CD4-positive, alpha-beta T cell treated with Interleukin-12 subunit alpha and Interleukin-12 subunit beta, for 1 hour (primary cell): ENCODE data around the gene CD226.
A peak's percentile ranks its signal among the peaks of the same experiment; 100 is the strongest.

Experiments
- DNase-seq: peaks from one replicate; pipeline ENCODE4 v3.0.0-alpha.2; 2020

CD226 gene

DNA sequence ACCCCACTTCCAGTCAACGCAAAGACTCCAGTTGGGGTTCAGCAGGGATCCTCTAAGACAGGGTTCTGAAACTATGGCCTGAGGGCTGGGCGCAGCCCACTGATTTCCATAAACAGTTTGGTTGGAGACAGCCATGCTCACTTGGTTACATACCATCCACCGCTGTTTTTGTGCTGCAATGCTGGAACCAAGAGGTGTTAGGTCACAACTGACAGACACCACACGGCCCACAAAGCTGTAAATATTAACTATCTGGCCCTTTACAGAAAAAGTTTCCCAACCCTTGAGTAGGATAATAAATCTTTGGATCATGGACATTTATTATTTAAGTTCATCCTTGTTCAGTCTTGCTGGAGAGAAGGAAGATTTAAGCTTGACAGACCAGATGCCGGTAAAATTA, 8.4 kb upstream of the CD226 start:
- no peak for DNase-seq

DNA sequence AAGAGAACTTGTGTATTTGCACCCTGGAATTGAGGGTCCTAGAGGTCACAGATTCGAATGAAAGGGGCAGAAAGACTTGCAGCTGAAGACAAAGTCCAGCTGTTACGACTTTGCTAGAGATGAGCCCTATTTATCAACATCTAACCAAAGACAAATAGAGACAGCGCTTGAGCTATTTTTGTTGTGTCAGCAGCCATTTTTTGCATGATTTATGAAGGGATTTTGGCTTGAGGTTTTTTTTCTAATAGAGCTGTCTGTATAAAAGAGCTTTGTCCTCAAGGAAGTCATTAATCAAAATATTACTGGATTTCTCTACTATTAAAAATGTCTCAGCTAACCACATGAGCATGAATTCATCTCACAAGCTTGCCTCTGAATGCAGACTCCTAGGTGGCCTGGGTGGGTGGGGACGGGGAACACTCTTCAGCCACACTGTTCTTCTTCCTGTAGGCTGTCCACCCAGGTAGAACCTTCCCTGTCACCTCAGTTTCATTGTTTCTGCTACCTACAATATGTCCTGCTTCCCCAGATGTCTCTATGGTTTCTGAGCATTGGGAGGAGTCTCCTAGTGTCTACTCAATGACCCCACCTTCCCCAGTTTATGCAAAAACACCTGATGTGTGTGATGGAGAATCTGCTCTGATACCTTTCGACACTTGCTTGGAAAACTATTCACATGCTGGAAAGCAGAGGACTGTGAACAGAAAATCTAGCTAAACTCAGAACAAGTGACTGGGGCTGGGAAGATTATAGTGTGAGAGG, 7.2 kb upstream of the CD226 start:
- peak; percentile 35 for DNase-seq

DNA sequence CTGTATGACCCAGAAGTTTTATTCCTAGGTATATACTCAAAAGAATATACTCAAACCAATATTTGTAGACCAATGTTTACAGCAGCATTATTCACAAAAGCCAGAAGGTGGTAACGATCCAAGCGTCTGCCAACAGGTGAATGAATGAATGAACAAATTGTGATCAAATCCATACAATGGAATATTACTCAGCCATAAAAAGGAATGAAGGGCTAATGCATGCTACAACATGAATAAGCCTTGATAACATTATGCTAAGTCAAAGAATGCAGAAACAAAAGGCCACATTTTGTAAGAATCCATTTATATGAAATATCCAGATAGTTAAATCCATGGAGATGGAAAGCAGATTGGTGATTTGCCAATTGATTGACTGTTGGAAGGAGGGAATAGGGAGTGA, 5.5 kb upstream of the CD226 start:
- no peak for DNase-seq

DNA sequence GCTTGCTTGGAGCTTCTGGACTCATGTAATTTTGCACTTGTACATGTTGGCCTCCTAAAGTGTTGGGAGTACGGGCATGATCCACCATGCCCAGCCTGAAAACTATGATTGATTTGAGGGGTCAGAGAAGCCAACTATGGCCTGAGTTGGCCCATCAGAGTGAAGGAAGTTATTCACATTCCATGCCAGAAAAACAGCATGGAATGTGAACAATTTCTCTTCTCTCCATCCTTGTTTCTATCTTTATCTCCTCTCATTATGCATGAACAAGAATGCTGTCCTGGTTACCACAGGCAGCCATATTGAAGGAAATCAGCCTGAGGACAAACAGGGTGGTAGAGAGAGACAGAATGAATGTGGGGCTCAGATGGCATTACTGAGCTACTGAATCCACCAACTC, 3.5 kb upstream of the CD226 start:
- no peak for DNase-seq

DNA sequence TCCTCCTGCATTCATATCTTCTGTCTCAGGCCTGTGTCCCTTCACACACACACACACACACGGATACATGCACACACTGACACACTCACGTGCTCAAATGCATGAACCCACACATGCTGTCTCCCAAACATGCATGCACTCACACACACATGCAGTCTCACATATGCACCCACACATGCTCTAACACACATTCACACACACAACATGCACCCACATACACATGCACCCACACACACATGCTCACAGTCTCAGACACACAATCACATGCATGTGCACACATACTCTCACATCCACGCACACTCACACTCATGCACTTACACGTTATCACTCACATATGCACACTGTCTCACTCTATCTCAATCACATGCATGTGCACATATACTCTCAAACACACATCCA, 1.9 kb upstream of the CD226 start:
- no peak for DNase-seq

DNA sequence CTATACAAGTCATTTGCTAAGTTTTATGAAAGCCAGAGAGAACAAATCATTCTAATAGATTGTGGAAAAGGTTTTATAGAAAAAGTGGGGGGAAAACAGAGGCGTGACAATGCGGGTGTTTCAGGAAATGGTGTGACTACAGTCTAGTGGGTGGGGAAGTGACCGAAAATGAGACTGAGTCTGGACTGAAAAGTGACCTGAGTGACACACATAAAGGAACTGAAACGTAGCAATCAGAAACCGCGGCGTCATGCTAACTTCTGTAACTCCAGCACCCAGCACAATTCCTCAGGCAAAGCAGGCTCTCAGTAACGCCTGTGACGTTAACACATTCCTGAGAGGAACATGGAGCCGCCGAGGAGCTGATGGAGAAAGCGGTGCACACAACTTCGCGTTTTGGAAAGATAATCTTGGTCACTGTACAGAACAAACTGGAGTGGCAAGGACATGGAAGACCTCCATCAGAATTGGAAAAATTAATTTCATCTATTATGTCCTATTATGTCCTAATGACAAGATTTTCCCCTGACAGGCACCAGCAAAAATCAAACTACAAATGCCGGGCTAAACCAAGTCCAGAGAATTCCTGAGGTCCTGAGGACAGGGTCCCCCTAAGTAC, 1.4 kb upstream of the CD226 start:
- peak; percentile 51 for DNase-seq

DNA sequence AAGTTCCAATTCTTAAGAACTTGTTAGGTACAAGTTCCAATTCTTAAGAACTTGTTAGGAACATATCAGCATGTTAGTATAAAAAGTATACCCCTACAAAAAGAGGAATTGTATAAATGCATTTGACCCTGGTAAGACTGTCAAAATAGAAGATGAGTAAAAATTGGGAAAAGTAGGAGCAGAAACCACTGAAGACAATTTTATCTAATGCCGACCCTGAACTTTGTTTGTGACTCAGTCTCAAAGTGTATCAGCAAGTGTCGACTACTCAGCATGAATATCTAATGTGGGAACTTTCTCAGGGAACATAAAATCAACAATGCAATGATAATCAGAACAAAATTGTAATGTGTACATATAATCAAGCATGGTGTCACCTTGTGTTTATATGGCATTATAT, 583 bp upstream of the CD226 start:
- no peak for DNase-seq

DNA sequence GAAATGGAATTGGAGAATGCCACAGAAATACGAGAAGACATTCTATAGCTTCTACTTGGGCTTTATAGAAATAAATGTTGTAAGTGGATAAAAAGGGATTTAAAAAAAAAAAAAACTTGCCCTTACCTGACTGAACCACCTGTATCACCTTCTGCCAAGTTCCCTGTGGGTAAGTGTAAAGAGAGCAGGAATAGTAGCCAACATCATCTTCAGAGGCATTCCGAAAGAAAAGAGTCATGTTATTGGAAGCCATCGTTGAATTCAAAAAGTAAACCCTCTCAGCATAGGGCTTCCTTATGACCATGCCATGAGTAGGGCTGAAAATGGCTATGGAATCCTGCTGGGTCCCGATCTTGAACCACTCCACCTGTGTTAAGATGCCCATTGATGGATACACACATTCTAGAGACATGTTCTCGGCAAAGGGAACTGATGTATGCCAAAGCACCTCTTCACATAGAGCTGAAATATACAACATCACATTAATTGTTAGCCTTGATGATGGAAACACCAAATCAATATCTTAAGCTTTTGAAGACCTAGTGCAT, 991 bp downstream of the CD226 start:
- no peak for DNase-seq

DNA sequence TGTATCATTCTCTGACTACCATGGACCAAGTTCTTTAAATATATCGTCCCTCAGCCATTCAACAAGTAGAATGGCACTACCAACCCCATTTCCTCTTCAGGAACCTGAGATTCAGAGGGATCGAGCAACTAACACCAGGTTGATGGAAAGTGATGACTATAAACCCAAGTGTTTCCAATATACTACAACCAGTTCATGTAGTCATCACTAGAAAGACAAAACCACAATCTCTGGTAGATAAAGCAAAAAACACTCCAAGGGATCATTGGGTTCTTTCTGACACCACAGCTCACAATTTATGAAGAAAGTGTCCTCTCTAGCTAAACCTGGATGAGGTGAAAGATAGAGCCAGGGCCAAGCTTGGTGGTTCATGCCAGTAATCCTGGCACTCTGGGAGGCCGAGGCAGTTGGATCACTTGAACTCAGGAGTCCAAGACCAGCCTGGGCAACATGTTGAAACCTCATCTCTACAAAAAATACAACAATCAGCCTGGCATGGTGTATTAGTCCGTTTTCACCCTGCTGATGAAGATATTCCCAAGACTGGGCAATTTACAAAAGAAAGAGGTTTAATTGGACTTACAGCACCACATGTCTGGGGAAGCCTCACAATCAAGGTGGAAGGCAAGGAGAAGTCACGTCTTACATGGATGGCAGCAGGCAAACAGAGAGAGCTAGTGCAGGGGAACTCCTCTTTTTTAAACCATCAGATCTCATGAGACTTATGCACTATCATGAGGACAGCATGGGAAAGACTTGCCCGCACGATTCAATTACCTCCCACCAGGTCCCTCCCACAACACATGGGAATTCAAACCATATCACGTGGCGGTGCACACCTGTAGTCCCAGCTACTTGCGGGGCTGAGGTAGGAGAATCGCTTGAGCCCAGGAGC, 2.2 kb downstream of the CD226 start:
- no peak for DNase-seq

DNA sequence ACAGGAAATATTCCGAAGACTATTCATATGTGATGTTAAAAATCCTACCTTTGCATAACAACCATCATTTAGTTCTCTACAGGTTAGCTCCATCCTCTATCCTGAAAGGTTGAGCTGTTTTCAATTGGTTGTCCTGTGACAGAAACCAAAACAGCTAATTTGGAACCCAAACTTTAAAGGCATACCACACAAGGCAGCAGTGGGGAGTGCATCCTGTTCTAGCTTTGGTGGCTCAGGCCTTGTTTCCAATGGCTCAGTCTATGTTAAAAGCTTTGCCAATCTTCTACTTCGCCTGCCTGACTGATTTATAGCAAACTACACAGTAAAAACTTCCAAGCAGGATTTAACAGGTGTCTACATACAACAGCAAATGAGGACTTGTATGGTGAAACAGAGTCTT, 3.2 kb downstream of the CD226 start:
- peak; percentile 24 for DNase-seq

DNA sequence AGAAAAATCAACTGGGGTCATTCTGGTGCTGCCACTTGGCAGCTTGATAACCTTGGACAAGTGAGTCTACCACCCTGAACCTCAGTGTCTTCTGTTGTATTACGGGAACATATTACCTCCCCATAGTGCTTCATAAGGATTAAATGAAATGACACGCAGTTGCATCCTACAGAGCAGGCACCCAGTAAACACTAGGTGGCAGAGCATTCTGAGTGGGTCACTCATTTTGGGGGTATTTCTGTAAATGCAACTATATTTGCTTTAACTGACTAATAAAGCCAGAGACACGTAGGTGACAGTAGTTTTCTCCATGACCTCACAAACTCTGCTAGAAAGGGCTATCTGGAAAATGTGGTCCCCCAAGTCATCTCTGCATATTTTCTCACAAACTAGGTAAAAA, 4.7 kb downstream of the CD226 start:
- DNase-seq = peak; percentile 37

DNA sequence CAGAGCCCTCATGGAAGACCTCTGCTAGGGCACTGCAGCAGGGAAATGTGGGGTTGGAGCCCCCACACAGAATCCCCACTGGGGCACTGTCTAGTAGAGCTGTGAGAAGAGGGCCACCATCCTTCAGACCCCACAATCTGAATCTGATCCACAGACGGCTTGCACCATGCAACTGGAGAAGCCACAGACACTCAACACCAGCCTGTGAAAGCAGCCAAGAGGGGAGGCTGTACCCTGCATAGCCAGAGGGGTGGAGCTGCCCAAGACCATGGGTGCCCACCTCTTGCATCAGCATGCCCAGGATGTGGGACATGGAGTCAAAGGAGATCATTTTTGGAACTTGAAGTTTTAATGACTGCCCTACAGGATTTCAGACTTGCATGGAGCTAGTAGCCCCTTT, 6.5 kb downstream of the CD226 start:
- DNase-seq = no peak

DNA sequence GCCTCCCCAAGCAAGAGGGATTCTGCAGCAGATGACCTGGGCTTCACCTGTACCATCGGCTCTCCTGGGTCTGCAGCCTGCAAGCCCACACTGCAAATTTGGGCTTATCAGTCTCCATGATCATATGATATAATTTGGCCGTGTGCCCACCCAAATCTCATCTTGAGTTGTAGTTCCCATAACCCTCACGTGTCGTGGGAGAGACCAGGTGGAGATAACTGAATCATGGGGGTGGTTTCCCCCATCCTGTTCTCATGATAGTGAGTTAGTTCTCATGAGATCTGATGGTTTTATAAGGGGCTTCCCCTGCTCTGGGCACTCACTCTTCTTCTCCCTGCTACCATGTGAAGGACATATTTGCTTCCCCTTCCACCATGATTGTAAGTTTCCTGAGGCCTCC, 7.9 kb downstream of the CD226 start:
- peak; percentile 20 for DNase-seq

DNA sequence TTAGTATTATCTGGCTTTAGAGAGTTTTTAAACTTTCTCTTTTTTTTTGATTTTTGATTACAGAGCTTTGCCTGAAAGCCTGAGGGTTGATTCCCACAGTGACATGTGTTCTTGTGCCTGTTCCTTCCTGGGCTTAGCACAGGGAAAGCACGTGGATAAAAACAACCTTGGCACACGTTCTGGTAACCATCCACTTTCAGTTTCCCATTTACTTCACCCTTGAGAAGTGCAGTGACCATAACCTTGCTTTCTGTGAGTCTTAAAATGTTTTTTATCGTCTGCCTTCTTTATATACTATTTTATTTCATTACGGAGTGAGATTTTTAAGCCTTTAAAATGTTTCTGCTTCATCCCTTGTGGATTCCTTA, 11.5 kb downstream of the CD226 start:
- peak; percentile 19 for DNase-seq

DNA sequence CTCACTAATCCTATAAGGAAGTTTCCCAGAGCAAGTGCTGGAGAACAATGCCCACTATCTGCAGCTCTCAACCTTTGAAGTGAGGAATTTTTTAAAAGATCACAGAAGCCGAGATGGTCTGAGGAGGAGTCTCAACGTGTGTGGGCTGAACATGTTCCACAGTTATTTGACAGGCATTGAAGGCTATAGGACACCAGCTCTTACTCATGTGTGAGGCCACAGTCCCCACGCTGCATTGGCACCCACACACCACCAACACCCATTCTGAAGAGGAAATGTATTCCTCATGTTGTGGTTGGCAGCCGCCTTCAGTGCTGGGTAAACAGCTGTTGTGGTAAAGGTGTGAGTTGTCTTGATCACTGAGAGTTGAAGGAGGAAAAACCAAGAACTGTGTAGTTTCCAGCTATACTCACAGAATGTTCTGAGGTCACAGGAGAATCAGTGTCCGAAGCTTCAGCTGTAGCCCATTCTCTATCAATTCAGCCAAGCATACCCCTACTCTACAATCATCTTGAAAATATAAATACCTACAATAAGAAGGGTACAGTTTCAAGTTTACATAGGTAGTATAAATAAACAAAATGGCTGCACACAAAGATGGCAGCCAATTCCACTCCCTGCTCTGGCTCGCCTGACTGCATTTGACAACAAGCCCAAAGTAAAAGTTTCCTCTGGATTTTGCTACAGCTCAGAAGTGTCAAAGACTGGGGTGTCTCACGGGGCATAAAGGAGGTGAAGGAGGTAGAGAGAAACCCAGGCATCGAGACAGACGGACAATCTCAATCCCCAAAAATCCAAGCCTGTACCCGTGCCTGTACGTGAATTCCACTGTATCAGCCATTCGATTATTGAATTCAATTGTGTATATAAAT, 12.1 kb downstream of the CD226 start:
- DNase-seq = peak; percentile 85

DNA sequence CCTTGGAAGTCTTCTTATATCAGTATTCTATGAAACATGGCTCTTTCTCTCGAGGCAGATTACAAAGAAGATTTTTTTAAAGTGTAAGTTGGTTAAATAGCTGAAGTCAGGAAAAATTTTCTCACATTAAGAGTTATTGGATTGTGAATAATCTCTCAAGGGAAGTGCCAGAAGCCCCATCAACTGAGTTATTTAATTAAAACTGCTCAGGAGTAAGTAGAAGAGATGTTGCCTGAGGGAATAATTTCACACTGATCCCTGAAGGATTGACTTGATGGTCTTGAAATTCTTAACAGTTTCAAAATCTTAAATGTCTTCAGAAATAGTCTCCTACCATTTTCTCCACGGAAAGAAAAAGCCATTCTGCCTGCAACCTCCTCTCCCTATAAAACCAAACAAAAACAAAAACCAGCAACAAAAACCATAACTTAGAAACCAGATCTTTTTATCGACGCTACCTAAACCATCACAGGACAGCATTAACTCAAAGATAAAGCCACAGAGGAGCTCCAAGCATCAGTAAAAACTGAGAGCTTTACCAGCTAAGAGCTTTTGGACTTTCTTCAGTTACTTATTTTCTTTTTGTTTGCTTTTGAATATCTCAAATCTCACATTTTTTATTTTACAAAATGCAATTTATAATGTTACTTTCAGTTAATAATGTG, 12.9 kb downstream of the CD226 start:
- DNase-seq = peak; percentile 32

DNA sequence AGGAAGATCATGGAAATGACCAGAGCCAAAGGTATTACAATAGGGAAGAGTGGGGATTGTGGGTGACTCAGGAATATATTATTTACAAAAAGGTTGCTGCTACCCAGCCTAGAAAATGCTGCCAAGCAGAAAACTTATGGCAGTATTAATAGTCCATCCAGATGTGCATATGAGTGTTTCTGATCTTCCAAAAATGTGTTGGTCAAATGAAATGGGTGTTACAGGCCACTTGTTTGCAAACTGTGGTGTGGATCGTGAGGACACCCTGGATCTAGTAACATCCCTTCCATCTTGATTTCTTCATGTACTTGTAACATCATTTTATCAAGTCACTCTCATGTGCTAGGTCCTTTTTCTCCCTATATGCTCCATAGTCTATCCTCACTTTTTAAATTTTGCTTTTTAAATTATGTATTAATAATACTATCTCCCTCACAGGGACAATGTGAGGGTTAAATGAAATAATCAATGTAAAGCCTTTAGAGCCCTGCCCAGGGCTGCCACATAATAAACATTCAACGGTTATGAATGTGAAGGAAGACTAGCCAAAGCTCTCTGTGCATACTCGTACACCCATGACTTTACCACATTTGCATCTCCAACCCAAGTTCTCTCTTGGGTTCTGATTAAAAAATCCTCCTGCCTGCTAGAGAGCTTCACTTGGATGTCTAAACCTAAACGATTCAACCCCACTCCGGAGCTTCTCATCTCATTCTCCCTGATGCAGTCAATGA, 18.5 kb downstream of the CD226 start:
- DNase-seq = no peak

DNA sequence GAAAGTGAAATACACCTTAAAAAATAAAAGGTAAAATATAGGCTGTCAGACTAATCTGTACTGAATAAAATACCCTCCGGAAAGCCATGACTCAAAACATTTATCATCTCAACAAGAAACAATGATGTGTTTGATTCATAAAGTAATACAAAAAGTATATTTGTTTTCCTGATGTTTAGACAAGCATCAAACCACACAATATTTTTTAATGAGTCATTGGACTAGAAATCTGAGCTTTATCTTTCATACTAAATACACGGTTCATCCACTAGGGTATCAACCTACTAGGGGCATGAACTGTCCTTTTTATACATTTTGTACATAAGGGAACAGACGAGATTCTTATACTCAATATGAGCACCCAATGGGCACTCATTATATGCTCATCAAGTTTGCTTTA, 31.3 kb downstream of the CD226 start:
- no peak for DNase-seq

DNA sequence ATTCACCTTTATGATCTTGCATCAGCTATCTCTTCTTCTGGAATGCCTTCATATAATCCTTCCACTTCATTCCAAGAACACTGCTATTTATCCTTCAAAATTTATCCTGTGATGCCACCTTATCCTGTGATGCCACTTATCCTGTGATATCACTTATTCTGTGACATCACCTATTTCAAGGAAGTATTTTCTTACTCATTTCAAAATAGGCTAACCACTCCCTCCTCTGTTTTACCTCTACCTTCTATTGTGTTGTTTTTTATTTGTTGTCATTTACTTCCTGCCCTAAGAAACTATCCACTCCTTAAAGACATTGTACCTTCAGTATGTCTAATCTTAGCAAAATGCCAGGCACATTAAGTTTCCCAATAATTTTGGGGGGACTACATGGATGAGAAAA, 38.8 kb downstream of the CD226 start:
- DNase-seq = no peak

DNA sequence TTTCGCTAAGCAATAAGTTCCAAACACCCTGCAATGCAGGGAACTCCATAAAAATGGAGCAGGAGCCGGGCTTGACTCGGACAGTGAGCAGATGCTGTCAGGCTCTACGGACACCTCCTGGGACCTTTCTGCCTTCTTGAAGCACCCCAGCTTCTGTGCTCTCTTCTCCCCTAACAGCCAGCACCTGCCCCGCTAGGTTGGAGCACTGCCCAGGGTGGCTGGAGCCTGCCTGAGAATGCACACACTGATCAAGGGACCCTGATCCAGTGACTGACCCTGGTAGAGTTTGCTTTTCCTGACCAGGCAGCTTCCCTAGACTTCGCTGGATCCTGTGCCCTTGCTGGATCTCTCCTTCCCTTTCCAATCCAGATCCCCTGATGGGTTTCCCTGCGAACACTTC, 40.9 kb downstream of the CD226 start:
- DNase-seq = no peak

DNA sequence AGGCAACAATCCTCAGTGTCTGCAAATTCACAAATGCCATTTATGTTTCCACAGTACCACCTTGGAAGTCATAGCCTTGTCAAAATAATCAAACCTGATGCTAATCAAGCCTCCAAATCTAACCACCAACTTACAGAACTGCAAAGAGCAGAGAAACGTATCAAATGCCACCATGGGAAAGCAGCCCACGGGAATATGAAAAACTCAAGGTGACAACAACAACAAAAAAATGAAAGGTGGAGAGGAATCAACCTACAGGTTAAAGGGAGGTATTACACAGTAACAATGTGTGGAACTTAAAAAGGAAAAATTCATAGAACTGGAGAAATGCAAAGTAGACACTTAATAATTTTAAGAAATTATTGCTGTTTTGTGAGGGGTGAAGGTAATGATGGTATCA, 46.7 kb downstream of the CD226 start:
- no peak for DNase-seq
